GM12878 (cell line): ENCODE results near the gene ARPP21. TPM values are rescaled to one million over a fixed set of nuclear protein-coding genes. Genes with fewer than 3 reads are reported as not detected.

Source experiments
- ATAC-seq: fragments of 200-7000 bp; cut with Tn5 transposase; 3 replicates; pipeline ENCODE4 v1.9.1; 2020; ENCODE audit warnings: mild to moderate bottlenecking, moderate library complexity
- BruUV-seq: library from RNA; stranded (reverse); fragments of 400-500 nt; replicated peaks from 2 replicates; lab custom pipeline; 2021; lab: Mats Ljungman, UMichigan
- CTCF ChIA-PET: fragments of 300-600 bp; sonication (Branson Sonifier 250); formaldehyde crosslinking; extraction: SDS; loops from one replicate; lab custom pipeline; 2021; ENCODE audit warnings: inconsistent platforms; lab: Yijun Ruan, JAX
- POLR2A ChIA-PET: fragments of 350-600 bp; formaldehyde crosslinking; extraction: SDS; loops from one replicate; lab custom pipeline; 2021; ENCODE audit warnings: inconsistent platforms; lab: Charles Lee
- RAD21 ChIA-PET: fragments of 300-600 bp; sonication (Branson Sonifier 250); formaldehyde crosslinking; loops from one replicate; lab custom pipeline; 2023; ENCODE audit warnings: antibody characterized with exemption; ENCODE audit not compliant: unreplicated experiment; lab: Charles Lee
- SMC1A ChIA-PET: fragments of 300-600 bp; sonication (Branson Sonifier 250); formaldehyde crosslinking; loops from one replicate; lab custom pipeline; 2023; ENCODE audit not compliant: unreplicated experiment, uncharacterized antibody; lab: Charles Lee
- DNase-seq: peaks from one replicate; pipeline ENCODE4 v3.0.0-alpha.2; 2011; ENCODE audit warnings: low read depth, low spot score
- FAIRE-seq: peaks from 3 replicates; lab custom pipeline; 2011; peaks lifted over from hg19 to GRCh38; lab: Jason Lieb, UNC
- H2AFZ ChIP-seq: 2 replicates; pipeline ENCODE4 v1.6.0; 2011; ENCODE audit warnings: low read depth, low read length, control low read depth; ENCODE audit not compliant: control insufficient read depth
- H3K27ac ChIP-seq: 2 replicates; pipeline ENCODE4 v1.5.1; 2011; ENCODE audit warnings: control low read depth; ENCODE audit not compliant: control insufficient read depth, insufficient read depth
- H3K27me3 ChIP-seq, 2 experiments: replicated peaks in 1 of 2; 2 replicates each; pipeline versions ENCODE4 v1.6.0 to v1.6.1; 2011; ENCODE audit warnings: low read length in 1 of 2; ENCODE audit not compliant: control insufficient read depth in 2 of 2, insufficient read depth in 2 of 2
- H3K36me3 ChIP-seq, 2 experiments: 2 replicates each; pipeline ENCODE4 v1.5.1; 2011; ENCODE audit warnings: low read length in 1 of 2; ENCODE audit not compliant: control insufficient read depth in 2 of 2, insufficient read depth in 2 of 2
- H3K4me1 ChIP-seq: 2 replicates; pipeline ENCODE4 v1.6.1; 2011; ENCODE audit warnings: mild to moderate bottlenecking, low read length, moderate library complexity, mixed read lengths; ENCODE audit not compliant: control insufficient read depth, insufficient read depth
- H3K4me2 ChIP-seq: 2 replicates; pipeline ENCODE4 v1.6.0; 2011; ENCODE audit warnings: control low read depth; ENCODE audit not compliant: control insufficient read depth, insufficient read depth
- H3K4me3 ChIP-seq: fragments of 200-600 bp; sonication (generic); 2 replicates; pipeline ENCODE4 v1.5.1; 2016
- H3K79me2 ChIP-seq: 2 replicates; pipeline ENCODE4 v1.6.0; 2011; ENCODE audit warnings: low read length; ENCODE audit not compliant: control insufficient read depth, insufficient read depth
- H3K9ac ChIP-seq: 2 replicates; pipeline ENCODE4 v1.8.0; 2011; ENCODE audit warnings: low read length, control low read depth, mixed read lengths; ENCODE audit not compliant: control insufficient read depth, insufficient read depth
- H3K9me3 ChIP-seq: replicated peaks from 3 replicates; pipeline ENCODE4 v1.5.1; 2011; ENCODE audit warnings: mild to moderate bottlenecking, low read length; ENCODE audit not compliant: control insufficient read depth, insufficient read depth
- H4K20me1 ChIP-seq: 2 replicates; pipeline ENCODE4 v1.6.0; 2011; ENCODE audit not compliant: control insufficient read depth, insufficient read depth
- E4F1 ChIP-seq: fragments of 450-650 bp; IDR thresholded peaks from 2 replicates; pipeline ENCODE4 v1.6.1; 2018; ENCODE audit warnings: borderline replicate concordance, mild to moderate bottlenecking; ENCODE audit not compliant: partially characterized antibody
- ELK1 ChIP-seq: IDR thresholded peaks from 2 replicates; pipeline ENCODE4 v1.6.1; 2012; ENCODE audit warnings: low read depth, low read length, improper control_type of control experiment
- FOXK2 ChIP-seq: fragments of 450-650 bp; IDR thresholded peaks from 2 replicates; pipeline ENCODE4 v1.6.1; 2017; ENCODE audit warnings: mild to moderate bottlenecking, moderate library complexity
- MEF2A ChIP-seq: IDR thresholded peaks from 2 replicates; pipeline ENCODE4 v1.6.1; 2011; ENCODE audit warnings: low read depth, mild to moderate bottlenecking, low read length, moderate library complexity; ENCODE audit not compliant: insufficient read depth
- NR2F1 ChIP-seq: fragments of 450-650 bp; conservative IDR thresholded peaks from 2 replicates; pipeline ENCODE4 v1.6.1; 2017; ENCODE audit warnings: mild to moderate bottlenecking
- YBX1 ChIP-seq: fragments of 450-650 bp; IDR thresholded peaks from 2 replicates; pipeline ENCODE4 v1.6.1; 2016; ENCODE audit warnings: antibody characterized with exemption
- WGBS: methylation state at CpG from one replicate; pipeline ENCODE4 v1.1.6; 2016; ENCODE audit warnings: low lambda C conversion rate; ENCODE audit not compliant: insufficient replicate concordance, insufficient coverage; ENCODE audit errors: missing lambda C conversion rate; 5-methylcytosine and 5-hydroxymethylcytosine counted together
- in situ Hi-C: fragments of 300-500 bp; cut with MboI; formaldehyde crosslinking; loops from 9 replicates; pipeline ENCODE4 v1.14.3; 2018; ENCODE audit warnings: mixed read lengths
- intact Hi-C: fragments of 100-400 bp; cut with micrococcal nuclease; formaldehyde crosslinking; loops from one replicate; pipeline ENCODE4 v1.14.2; 2022; ENCODE audit not compliant: unreplicated experiment
- polyA plus RNA-seq, 11 experiments: library from polyadenylated mRNA; depleted of rRNA in 4 of 11; unstranded in 6 of 11; stranded (reverse) in 5 of 11; fragments of >200 nt; fragmentation: Nextera tagmentation in 4 of 11; fragmentation: Illumina TruSeq in 1 of 11; extraction: Ambion mirVana in 4 of 11; extraction: Trizol in 1 of 11; gene quantifications; 1 replicate in 1 of 11; 2 replicates in 10 of 11; pipeline versions ENCODE4 v1.2.1 to v1.2.3, GENCODE V29; 2011 to 2016; ENCODE audit warnings: inconsistent platforms in 2 of 11, missing spikeins in 2 of 11, low read depth in 1 of 11
- total RNA-seq, 4 experiments: library from RNA; depleted of rRNA in 3 of 4; stranded (reverse); fragments of >200 nt in 3 of 4; fragmentation: Illumina TruSeq in 1 of 4; extraction: Trizol in 1 of 4; gene quantifications; 2 replicates each; pipeline versions ENCODE4 v1.2.1 to v1.2.3, GENCODE V29; 2013 to 2021
- TF ChIP-seq, protein P1 (sequence below): IDR thresholded peaks from 2 replicates; pipeline ENCODE4 v1.6.1; 2011; ENCODE audit warnings: borderline replicate concordance, low read depth, mild to moderate bottlenecking, moderate library complexity, low read length; ENCODE audit not compliant: insufficient read depth, poor library complexity, severe bottlenecking
- TF ChIP-seq, protein P2 (sequence below): fragments of 450-650 bp; IDR thresholded peaks from 2 replicates; pipeline ENCODE4 v1.6.1; 2017; ENCODE audit warnings: antibody characterized with exemption, mild to moderate bottlenecking, moderate library complexity

Gene ARPP21
- total and polyA plus RNA-seq, 10 of the 15 experiments (the other 5 are each of a cell fraction or from before 2014, with no cell fraction given): not detected

DNA sequence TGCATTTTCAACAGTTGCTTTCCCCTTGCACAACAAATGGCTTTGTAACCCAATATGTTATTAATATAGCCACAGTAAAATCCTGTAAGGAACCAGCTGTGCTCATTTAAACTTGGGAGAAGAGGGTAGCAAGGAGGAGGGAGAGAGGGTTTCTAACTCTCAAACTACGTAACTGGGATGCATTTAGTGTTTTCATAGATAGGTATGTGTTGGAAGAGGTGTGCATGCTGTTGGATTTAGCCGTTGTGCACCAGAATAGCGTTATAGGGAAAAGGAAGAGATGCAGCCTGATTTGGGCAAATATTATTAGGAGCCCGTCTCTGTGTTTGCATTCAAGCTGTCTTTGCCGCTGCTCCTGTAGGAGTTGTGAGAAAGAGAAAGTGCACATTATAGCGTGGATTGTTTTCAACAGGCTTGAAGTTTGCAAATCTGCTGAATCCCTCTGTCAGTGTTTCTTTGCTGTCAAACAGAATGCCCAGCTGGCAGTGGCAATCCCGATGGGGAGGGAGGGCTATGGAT, 39.4 kb downstream of the ARPP21 start (continued):
- no peak for TF ChIP-seq FOXK2
- TF ChIP-seq MEF2A: no peak

GRCh38 chr3:35679409-35680080, 40.2 kb downstream of the ARPP21 start:
- no peak for FAIRE-seq
- intact Hi-C loops (no loop called here), in situ Hi-C loops (no loop called here)
- Histone ChIP-seq H3K36me3 (no peaks in the 10 kb centered on the region), H3K79me2 (no peaks in the 10 kb centered on the region), H3K9ac (no peak overlapping the region), H3K27me3 (no peaks in the 10 kb centered on the region; a peak in 1 of 4 replicates), H3K4me3 (no peak overlapping the region), H2AFZ (no peak overlapping the region), H3K27ac (no peak overlapping the region), H4K20me1 (no peaks in the 10 kb centered on the region), H3K4me1 (no peaks in the 10 kb centered on the region), H3K9me3 (no peaks in the 10 kb centered on the region), H3K4me2 (no peak overlapping the region)
- 41% methylated on average over 14 of the region's 14 CpGs for WGBS
- TF ChIP-seq, protein P1, sequence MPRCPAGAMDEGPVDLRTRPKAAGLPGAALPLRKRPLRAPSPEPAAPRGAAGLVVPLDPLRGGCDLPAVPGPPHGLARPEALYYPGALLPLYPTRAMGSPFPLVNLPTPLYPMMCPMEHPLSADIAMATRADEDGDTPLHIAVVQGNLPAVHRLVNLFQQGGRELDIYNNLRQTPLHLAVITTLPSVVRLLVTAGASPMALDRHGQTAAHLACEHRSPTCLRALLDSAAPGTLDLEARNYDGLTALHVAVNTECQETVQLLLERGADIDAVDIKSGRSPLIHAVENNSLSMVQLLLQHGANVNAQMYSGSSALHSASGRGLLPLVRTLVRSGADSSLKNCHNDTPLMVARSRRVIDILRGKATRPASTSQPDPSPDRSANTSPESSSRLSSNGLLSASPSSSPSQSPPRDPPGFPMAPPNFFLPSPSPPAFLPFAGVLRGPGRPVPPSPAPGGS: no peak
- TF ChIP-seq ELK1 (no peak), NR2F1 (no peak), E4F1 (no peak), YBX1 (no peak)
- TF ChIP-seq, protein P2, sequence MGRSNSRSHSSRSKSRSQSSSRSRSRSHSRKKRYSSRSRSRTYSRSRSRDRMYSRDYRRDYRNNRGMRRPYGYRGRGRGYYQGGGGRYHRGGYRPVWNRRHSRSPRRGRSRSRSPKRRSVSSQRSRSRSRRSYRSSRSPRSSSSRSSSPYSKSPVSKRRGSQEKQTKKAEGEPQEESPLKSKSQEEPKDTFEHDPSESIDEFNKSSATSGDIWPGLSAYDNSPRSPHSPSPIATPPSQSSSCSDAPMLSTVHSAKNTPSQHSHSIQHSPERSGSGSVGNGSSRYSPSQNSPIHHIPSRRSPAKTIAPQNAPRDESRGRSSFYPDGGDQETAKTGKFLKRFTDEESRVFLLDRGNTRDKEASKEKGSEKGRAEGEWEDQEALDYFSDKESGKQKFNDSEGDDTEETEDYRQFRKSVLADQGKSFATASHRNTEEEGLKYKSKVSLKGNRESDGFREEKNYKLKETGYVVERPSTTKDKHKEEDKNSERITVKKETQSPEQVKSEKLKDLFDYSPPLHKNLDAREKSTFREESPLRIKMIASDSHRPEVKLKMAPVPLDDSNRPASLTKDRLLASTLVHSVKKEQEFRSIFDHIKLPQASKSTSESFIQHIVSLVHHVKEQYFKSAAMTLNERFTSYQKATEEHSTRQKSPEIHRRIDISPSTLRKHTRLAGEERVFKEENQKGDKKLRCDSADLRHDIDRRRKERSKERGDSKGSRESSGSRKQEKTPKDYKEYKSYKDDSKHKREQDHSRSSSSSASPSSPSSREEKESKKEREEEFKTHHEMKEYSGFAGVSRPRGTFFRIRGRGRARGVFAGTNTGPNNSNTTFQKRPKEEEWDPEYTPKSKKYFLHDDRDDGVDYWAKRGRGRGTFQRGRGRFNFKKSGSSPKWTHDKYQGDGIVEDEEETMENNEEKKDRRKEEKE: no peak
- SMC1A ChIA-PET: no interaction called here
- DNase-seq: no peak
- RAD21 ChIA-PET: no interaction called here
- POLR2A ChIA-PET: no interaction called here
- no TSS peak for BruUV-seq
- CTCF ChIA-PET: no interaction called here
- no peak for ATAC-seq
